Thyroid gland (tissue), 4 donors: ENCODE data around the gene ZAP70. TPM values are rescaled to one million over a fixed set of nuclear protein-coding genes. Genes with fewer than 3 reads are reported as not detected.

Source experiments
- DNase-seq, 2 donors: peaks; one replicate each; pipeline ENCODE4 v3.0.0-alpha.2; 2019
- H3K27ac ChIP-seq, 3 donors: fragments of 200-600 bp; sonication (generic); 1 replicate in 2 of 3; 2 replicates in 1 of 3; pipeline ENCODE4 v1.5.1; 2016 to 2019; ENCODE audit warnings: mild to moderate bottlenecking in 1 of 3, moderate library complexity in 1 of 3
- H3K27me3 ChIP-seq: fragments of 200-600 bp; sonication (generic); one replicate; pipeline ENCODE4 v1.5.1; 2019
- H3K36me3 ChIP-seq, 2 donors: fragments of 200-600 bp; sonication (generic); one replicate each; pipeline ENCODE4 v1.5.1; 2016 to 2019
- H3K4me1 ChIP-seq, 2 donors: fragments of 200-600 bp; sonication (generic); one replicate each; pipeline ENCODE4 v1.5.1; 2017 to 2019
- H3K4me3 ChIP-seq, 3 donors: fragments of 200-600 bp; sonication (generic); replicated peaks in 1 of 3; 1 replicate in 2 of 3; 2 replicates in 1 of 3; pipeline ENCODE4 v1.5.1; 2016; ENCODE audit warnings: mild to moderate bottlenecking in 1 of 3
- H3K9me3 ChIP-seq: fragments of 200-600 bp; sonication (generic); one replicate; pipeline ENCODE4 v1.5.1; 2017
- POLR2A ChIP-seq, 2 donors: fragments of 450-650 bp; IDR thresholded peaks; one replicate each; pipeline ENCODE4 v1.6.1; 2017; ENCODE audit warnings: antibody characterized with exemption in 2 of 2, mild to moderate bottlenecking in 2 of 2, moderate library complexity in 1 of 2
- WGBS, 2 donors: methylation state at CpG; one replicate each; pipeline ENCODE4 v1.1.5; 2017; 5-methylcytosine and 5-hydroxymethylcytosine counted together
- intact Hi-C: fragments of 100-400 bp; cut with DNase I; formaldehyde crosslinking; loops from one replicate; pipeline ENCODE4 v1.15.1; 2023
- total RNA-seq, 4 donors: library from RNA; depleted of rRNA; stranded (reverse); fragments of >200 nt; gene quantifications; one replicate each; pipeline ENCODE4 v1.2.3, GENCODE V29; 2016
- TF ChIP-seq, protein P1 (sequence below), 6 experiments: fragments of 200-600 bp in 3 of 6; fragments of 450-650 bp in 3 of 6; sonication (generic) in 3 of 6; IDR thresholded peaks; one replicate each; pipeline ENCODE4 v1.5.1; 2016 to 2019; ENCODE audit warnings: antibody characterized with exemption in 6 of 6, mild to moderate bottlenecking in 2 of 6, inconsistent platforms in 1 of 6, moderate library complexity in 1 of 6

The ZAP70 gene
- total RNA-seq, 4 donors from 2014 or later: 4.0 to 7.6 (median 4.4) TPM

DNA sequence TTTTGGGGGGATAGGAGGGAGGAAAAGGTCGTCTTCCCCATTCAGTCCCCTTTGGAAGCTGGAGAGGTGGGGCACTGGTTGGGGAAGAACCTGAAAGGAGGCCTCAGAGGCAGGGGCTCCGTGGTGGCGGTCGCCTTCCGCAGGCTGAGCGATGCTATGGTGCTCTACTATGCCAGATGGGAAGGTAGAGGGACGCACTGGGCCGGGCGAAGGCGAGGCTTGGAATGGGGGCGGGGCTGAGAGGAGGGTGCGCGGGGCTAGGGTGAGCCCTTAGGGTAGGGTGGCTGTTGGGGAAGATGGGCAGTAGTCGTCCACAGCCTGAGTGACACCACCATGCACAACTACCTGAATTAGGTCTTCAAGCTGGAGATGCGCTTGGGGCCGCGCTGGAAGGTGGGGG lies 11.1 kb downstream of the ZAP70 start:
- no peaks in the 10 kb centered on the region for H3K36me3 ChIP-seq
- no peak for TF ChIP-seq POLR2A (IDR thresholded peaks at IDR 0.05)
- TF ChIP-seq, protein P1, sequence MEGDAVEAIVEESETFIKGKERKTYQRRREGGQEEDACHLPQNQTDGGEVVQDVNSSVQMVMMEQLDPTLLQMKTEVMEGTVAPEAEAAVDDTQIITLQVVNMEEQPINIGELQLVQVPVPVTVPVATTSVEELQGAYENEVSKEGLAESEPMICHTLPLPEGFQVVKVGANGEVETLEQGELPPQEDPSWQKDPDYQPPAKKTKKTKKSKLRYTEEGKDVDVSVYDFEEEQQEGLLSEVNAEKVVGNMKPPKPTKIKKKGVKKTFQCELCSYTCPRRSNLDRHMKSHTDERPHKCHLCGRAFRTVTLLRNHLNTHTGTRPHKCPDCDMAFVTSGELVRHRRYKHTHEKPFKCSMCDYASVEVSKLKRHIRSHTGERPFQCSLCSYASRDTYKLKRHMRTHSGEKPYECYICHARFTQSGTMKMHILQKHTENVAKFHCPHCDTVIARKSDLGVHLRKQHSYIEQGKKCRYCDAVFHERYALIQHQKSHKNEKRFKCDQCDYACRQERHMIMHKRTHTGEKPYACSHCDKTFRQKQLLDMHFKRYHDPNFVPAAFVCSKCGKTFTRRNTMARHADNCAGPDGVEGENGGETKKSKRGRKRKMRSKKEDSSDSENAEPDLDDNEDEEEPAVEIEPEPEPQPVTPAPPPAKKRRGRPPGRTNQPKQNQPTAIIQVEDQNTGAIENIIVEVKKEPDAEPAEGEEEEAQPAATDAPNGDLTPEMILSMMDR (IDR thresholded peaks at IDR 0.05): no peak
- H3K4me3 ChIP-seq: no peak overlapping the region
- no peaks in the 10 kb centered on the region for H3K9me3 ChIP-seq
- no peaks in the 10 kb centered on the region for H3K27me3 ChIP-seq
- no peak for DNase-seq
- 65 to 70% methylated on average over 14 to 17 of the region's 17 CpGs for WGBS, 2 donors
- no peak overlapping the region for H3K27ac ChIP-seq
- H3K4me1 ChIP-seq: no peaks in the 10 kb centered on the region
- intact Hi-C loops: no loop called here

DNA sequence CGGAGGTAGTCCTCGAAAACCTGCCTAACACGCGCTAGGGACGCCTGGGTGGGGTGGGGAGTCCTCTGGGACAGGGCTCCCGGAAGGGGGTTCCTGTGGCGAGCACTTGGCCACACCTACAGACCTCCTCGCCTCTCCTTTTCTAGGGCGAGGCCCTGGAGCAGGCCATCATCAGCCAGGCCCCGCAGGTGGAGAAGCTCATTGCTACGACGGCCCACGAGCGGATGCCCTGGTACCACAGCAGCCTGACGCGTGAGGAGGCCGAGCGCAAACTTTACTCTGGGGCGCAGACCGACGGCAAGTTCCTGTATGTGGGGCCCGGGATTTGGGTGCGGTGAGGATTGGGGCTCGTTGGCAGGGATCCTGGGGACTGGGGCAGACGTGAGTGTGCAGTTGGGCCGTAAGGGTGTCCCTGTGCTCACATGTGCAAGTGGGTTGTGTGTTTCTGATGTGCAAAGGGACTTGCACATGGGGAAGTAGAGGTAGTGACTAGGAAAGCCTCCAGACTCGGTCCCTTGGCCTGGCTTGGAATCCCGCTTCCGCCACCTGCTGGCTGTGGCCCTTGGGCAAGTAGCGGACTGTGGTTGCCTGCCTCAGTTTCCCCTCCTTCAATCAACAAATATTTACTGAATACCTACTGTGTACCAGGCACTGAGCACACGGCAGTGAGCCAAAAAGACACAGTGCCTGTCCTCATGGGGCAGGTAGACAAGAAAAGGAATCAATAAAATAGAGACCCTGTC lies 11.7 kb downstream of the ZAP70 start:
- no peaks in the 10 kb centered on the region for H3K36me3 ChIP-seq
- no peaks in the 10 kb centered on the region for H3K9me3 ChIP-seq
- no peak for DNase-seq
- WGBS, 2 donors: 94% methylated on average over 28 to 30 of the region's 31 CpGs
- H3K27me3 ChIP-seq: no peaks in the 10 kb centered on the region
- no peaks in the 10 kb centered on the region for H3K4me1 ChIP-seq
- TF ChIP-seq, protein P1 (IDR thresholded peaks at IDR 0.05): no peak
- no peak for TF ChIP-seq POLR2A (IDR thresholded peaks at IDR 0.05)
- no peak overlapping the region for H3K27ac ChIP-seq
- no peak overlapping the region for H3K4me3 ChIP-seq
- intact Hi-C loops: no loop called here

DNA sequence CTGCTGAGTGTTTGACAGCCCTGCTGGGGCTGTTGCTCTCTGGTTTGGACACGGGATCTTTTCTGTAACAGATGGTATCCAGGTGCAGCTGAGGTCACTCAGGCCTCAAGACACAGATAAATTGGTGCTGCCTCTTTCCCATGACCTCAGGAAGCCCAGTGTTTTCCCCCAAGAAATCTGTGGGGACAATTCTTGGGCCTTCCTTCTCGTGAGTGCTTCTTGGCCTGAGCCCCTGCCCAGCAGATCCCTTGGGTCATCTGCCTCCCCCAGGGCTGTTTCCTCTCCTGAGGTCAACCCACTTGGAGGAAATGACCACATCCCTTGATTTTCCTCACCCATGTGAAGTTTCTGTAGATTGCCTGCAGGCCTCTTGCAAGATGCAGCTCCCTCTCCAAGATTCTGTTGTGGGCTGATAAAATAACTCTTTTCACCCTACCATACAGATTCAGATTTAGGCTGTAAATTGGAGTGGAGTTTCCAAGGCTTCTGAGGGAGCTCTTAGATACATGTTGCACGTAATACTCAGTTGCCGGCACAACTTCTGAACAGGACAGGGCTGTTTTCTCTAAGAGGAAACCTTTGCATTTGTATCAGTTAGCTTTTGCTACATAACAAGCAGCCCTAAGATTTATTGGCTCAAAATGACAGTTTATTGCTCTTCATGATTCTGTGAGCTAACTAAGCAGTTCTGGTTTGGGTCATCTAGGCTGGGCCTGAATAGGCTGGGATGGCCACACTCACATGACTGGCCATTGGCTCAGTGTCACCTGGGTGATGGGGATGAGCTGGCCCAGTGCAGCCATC lies 13.1 kb downstream of the ZAP70 start:
- no peaks in the 10 kb centered on the region for H3K27me3 ChIP-seq
- no peak for DNase-seq
- 48 to 71% methylated on average over 4 of the region's 4 CpGs for WGBS, 2 donors
- no peaks in the 10 kb centered on the region for H3K4me1 ChIP-seq
- H3K4me3 ChIP-seq: no peak overlapping the region
- TF ChIP-seq POLR2A (IDR thresholded peaks at IDR 0.05): no peak
- TF ChIP-seq, protein P1 (IDR thresholded peaks at IDR 0.05): no peak
- no peaks in the 10 kb centered on the region for H3K9me3 ChIP-seq
- H3K36me3 ChIP-seq: no peaks in the 10 kb centered on the region
- no peak overlapping the region for H3K27ac ChIP-seq
- intact Hi-C loops: no loop called here

DNA sequence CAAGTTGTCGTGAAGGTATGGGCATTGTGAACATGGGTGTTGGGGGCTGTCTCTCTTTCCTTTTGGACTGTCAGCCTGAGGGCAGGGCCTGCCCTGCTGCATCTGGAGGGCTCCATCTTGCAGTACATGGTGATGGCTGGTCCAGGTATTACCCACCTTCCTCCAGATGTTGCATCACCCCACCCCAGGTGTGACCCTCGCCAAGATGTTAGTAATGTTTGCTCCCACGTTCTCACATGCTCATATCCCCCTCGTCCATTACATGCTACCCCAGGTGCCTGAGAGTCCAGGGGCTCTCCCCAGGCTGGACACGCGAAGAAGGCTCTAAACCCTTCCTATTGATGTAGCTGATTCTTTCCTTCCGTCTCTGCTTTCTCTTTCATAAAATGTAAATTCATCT lies 13.9 kb downstream of the ZAP70 start:
- DNase-seq: no peak
- intact Hi-C loops: no loop called here
- Histone ChIP-seq H3K4me1 (no peaks in the 10 kb centered on the region), H3K27ac (no peak overlapping the region), H3K9me3 (no peaks in the 10 kb centered on the region), H3K27me3 (no peaks in the 10 kb centered on the region), H3K36me3 (no peaks in the 10 kb centered on the region), H3K4me3 (no peak overlapping the region)
- no peak for TF ChIP-seq POLR2A (IDR thresholded peaks at IDR 0.05)
- TF ChIP-seq, protein P1 (IDR thresholded peaks at IDR 0.05): no peak
- WGBS, 2 donors: 91 to 93% methylated on average over 7 of the region's 7 CpGs
